ENCODE measurements around the gene RFTN1. TPM values are rescaled to one million over a fixed set of nuclear protein-coding genes. Genes with fewer than 3 reads are reported as not detected.
A peak's percentile ranks its signal among the peaks of the same experiment; 100 is the strongest.

RFTN1 gene
- total RNA-seq, 1 donor from 2014 or later, result 53.4 TPM

DNA sequence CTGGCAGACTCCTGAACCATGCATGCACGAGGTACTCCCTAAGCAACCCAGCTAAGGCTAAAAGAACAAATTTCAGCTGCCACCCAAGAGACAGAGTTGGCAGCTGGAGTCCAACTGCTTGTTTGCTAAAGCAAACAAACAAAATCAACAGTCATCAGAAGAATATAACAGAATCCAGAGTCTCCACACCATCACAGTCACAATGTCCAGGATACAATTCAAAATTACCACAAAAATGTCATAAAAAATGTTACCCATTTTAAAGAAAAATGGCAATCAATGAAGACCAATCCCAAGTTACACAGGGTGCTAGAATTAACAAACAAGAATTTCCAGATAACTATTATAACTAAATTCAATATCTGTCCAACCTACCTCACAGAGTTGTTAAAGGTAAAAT lies 42.9 kb downstream of the RFTN1 start:
- Mint-ChIP-seq H3K27ac (ENCODE audit: unreplicated experiment) (no peak overlapping the region), H3K4me1 (ENCODE audit: low read depth) (peaks cover 66% of the 10 kb centered on the region), H3K27me3 (ENCODE audit: low read depth) (no peaks in the 10 kb centered on the region), H3K36me3 (ENCODE audit: low read depth) (peaks cover 17% of the 10 kb centered on the region), H3K9me3 (ENCODE audit: low read depth) (peaks cover 10% of the 10 kb centered on the region), H3K4me3 (ENCODE audit: unreplicated experiment) (no peak overlapping the region)
- DNase-seq (ENCODE audit: low spot score), result no peak
- TF ChIP-seq, protein P1, sequence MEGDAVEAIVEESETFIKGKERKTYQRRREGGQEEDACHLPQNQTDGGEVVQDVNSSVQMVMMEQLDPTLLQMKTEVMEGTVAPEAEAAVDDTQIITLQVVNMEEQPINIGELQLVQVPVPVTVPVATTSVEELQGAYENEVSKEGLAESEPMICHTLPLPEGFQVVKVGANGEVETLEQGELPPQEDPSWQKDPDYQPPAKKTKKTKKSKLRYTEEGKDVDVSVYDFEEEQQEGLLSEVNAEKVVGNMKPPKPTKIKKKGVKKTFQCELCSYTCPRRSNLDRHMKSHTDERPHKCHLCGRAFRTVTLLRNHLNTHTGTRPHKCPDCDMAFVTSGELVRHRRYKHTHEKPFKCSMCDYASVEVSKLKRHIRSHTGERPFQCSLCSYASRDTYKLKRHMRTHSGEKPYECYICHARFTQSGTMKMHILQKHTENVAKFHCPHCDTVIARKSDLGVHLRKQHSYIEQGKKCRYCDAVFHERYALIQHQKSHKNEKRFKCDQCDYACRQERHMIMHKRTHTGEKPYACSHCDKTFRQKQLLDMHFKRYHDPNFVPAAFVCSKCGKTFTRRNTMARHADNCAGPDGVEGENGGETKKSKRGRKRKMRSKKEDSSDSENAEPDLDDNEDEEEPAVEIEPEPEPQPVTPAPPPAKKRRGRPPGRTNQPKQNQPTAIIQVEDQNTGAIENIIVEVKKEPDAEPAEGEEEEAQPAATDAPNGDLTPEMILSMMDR (IDR thresholded peaks at IDR 0.05), result no peak

GRCh38 chr3:16468336-16469098 lies 45.0 kb downstream of the RFTN1 start:
- H3K9me3 Mint-ChIP-seq (ENCODE audit: low read depth), result peaks cover 10% of the 10 kb centered on the region
- H3K27ac Mint-ChIP-seq (ENCODE audit: unreplicated experiment), result peak overlapping the region; percentile 22
- TF ChIP-seq, protein P1 (IDR thresholded peaks at IDR 0.05), result no peak
- peaks cover 17% of the 10 kb centered on the region for H3K36me3 Mint-ChIP-seq (ENCODE audit: low read depth)
- no peak for DNase-seq (ENCODE audit: low spot score)
- no peaks in the 10 kb centered on the region for H3K27me3 Mint-ChIP-seq (ENCODE audit: low read depth)
- no peak overlapping the region for H3K4me3 Mint-ChIP-seq (ENCODE audit: unreplicated experiment)
- peaks cover 65% of the 10 kb centered on the region for H3K4me1 Mint-ChIP-seq (ENCODE audit: low read depth)

DNA sequence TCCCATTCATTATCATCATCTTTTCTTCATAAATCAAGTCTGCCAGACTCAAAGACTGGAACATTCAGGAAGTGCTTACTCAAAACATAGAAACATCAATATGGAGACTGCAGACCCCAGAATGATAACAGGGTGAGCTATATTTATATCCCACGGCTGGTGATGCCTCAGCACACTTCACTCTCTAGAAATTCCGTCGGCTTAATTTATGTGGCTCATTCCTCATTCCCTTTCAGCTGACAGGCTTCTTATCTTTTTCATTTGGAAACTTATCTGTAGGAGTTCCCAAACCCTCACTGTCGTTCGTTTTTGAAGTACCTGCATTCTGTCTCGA lies 45.5 kb downstream of the RFTN1 start:
- no peak overlapping the region for H3K27ac Mint-ChIP-seq (ENCODE audit: unreplicated experiment)
- peaks cover 17% of the 10 kb centered on the region for H3K36me3 Mint-ChIP-seq (ENCODE audit: low read depth)
- peaks cover 60% of the 10 kb centered on the region for H3K4me1 Mint-ChIP-seq (ENCODE audit: low read depth)
- TF ChIP-seq, protein P1 (IDR thresholded peaks at IDR 0.05), result no peak
- H3K4me3 Mint-ChIP-seq (ENCODE audit: unreplicated experiment), result no peak overlapping the region
- no peak for DNase-seq (ENCODE audit: low spot score)
- no peaks in the 10 kb centered on the region for H3K27me3 Mint-ChIP-seq (ENCODE audit: low read depth)
- peaks cover 13% of the 10 kb centered on the region for H3K9me3 Mint-ChIP-seq (ENCODE audit: low read depth)

- Mint-ChIP-seq H3K9me3 (ENCODE audit: low read depth) (peaks cover 13% of the 10 kb centered on the region), H3K4me3 (ENCODE audit: unreplicated experiment) (no peak overlapping the region), H3K4me1 (ENCODE audit: low read depth) (peaks cover 59% of the 10 kb centered on the region), H3K36me3 (ENCODE audit: low read depth) (peaks cover 17% of the 10 kb centered on the region), H3K27me3 (ENCODE audit: low read depth) (no peaks in the 10 kb centered on the region), H3K27ac (ENCODE audit: unreplicated experiment) (no peak overlapping the region)
- TF ChIP-seq, protein P1 (IDR thresholded peaks at IDR 0.05), result no peak
- no peak for DNase-seq (ENCODE audit: low spot score)
Observed at GRCh38 chr3:16467393-16467792, 46.1 kb downstream of the RFTN1 start.

GRCh38 chr3:16466822-16467221 lies 46.7 kb downstream of the RFTN1 start:
- TF ChIP-seq, protein P1 (IDR thresholded peaks at IDR 0.05), result no peak
- DNase-seq (ENCODE audit: low spot score), result no peak
- Mint-ChIP-seq H3K4me3 (ENCODE audit: unreplicated experiment) (no peak overlapping the region), H3K9me3 (ENCODE audit: low read depth) (peaks cover 13% of the 10 kb centered on the region), H3K36me3 (ENCODE audit: low read depth) (peaks cover 15% of the 10 kb centered on the region), H3K27ac (ENCODE audit: unreplicated experiment) (no peak overlapping the region), H3K27me3 (ENCODE audit: low read depth) (no peaks in the 10 kb centered on the region), H3K4me1 (ENCODE audit: low read depth) (peaks cover 59% of the 10 kb centered on the region)
